GM21576 (cell line): ENCODE data around the gene ZSCAN21.
A peak's percentile ranks its signal among the peaks of the same experiment; 100 is the strongest.
"Not testable (repeated sequence)": the region's sequence is repeated elsewhere in the genome, so short reads cannot be mapped to it uniquely, and the experiment has no call there.

ENCODE experiments used
- ATAC-seq: cut with Tn5 transposase; IDR thresholded peaks from one replicate; pipeline ENCODE4 v1.9.1; 2021; ENCODE audit warnings: mild to moderate bottlenecking, moderate library complexity; ENCODE audit not compliant: unreplicated experiment

Gene ZSCAN21

DNA sequence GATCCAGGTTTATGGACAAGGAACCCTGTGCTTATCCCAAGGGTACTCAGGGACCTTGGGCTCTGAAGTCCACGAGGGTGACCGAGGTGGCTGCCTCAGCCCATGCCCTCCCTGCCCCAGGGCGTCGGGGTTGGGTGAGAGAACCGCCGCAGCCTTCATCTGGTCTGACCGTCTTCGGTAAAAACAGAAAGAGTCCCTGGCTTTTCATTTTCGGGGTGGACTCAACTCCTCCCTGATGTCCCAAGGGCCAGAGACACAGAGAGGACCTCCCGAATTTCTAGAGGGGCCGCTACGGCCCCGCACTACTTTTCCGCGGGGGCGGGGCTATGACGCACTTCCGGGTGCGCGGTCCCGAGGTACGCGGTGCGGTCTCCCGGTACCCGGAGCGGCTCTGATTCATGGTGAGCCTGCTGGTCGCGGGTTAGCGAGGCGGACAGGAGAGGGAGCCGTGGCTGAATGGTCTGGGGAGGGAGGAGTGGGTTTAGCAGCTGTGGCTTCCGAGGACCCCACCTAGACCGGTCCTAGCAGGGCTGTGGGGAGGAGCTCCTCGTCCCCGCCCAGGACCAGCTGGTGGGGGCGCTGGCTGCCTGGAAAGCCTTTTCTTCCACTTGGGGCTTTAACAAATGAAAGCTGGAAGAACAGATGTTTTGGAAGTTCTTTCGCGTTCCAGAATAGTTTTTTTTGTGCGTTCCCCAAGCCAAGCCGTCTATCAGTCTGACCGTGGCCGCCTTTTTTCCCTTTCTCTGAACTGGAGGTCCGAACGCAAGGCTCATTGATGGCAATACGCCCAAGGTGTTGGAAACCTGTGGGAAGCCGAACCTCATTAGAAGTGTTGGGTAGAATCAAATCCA, at the start of gene ZSCAN21:
TSS of gene ZSCAN21 (plus strand) at position 334 of the 851 bp plus-strand sequence. CDS start 7,233 bp downstream, outside the sequence.
- ATAC-seq, result peak; percentile 78

DNA sequence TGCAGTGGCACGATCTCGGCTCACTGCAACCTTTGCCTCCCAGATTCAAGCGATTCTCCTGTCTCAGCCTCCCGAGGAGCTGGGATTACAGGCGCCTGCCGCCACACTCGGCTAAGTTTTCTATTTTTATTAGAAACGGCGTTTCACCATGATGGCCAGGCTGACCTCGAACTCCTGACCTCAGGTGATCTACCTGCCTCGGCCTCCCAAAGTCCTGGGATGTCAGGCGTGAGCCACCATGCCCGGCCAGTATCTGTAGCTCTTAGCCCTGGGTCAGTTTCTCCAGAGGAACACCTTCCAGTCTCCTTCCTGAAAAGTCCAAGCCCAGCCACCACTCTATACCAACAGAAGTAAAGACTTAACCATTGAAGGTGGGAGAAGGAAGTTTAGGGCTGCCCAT, 49.3 kb upstream of the ZSCAN21 start:
- no peak for ATAC-seq

DNA sequence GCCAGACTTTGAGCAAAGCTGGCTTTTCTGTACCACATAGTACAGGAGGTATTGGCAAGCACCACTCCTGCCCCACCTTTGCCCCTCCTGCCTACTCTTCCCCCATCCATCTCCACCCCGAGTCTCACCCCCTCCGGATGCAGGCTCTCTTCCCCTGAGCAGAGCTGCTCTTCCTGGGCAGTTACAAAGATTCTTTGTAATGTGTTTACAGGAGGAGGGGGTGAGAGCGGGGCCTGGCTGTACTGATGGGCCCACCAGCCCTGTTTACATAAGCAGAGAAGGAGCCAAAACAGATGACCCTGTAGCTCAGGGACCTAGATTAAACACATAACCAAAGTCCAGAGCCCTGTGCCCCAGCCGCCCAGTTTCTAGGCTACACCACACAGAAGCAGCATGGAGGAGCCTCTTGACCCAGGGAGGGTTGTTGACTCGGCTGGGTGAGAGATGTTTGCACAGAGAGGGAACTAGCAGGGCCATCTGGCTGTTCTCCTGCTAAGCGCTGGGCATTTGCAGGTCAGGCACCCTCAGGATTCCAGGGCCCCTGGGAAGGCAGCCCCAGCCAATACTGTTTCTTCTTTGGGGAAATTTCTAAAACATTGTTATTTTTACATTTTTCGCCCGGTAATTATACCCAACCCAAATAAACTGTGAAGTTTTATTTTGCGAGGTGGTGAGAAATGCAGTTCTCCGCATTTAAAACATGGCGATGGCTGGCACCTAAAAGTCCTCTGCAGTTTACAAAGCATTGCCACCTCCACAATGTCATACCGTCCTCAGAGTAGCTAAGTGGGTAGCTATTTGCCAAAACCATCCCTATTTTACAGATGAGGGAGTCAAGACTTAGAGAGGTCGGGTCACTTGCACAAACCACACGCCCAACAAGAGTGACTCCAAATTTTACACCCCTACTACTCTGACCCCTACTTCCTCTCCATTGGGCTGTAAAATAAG, 45.6 kb upstream of the ZSCAN21 start:
- ATAC-seq, result no peak

DNA sequence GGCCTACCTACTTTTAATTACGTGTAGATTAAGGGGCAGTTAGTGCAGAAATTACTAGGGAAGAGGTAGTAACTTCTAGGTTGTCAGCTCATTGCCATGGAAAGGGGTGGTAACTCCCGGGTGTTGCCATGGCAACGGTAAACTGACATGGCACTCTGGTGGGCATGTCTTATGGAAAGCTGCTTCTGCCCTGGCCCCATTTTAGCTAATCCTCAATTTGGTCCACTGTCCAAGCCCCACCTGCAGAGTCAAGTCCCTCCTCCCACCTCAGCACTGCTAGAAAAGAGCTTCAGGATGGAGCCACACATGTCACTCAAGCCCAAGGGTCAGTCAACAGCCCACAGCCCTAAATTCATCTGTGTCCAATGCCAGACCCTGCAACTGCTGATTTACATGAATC, 41.7 kb upstream of the ZSCAN21 start:
- ATAC-seq, result no peak

DNA sequence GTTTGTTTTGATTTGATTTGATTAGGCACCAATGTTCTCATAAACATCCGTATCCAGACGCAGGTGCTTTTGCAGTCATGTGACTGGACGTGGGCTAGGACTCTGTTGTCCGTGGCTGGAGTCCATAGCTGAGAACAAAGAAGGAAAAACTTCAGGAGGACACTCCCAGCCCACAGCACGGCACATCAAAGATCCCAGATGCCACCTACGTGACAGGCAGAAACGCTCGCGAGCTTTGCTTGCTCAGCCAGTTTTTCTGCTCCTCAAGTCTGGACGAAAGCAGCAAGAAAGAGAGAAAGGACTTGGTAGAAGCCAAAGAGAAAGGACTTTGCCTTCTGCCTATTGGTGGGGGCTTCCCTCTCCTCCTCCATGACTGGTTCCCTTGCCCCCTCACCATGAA, 41.0 kb upstream of the ZSCAN21 start:
- ATAC-seq, result no peak

DNA sequence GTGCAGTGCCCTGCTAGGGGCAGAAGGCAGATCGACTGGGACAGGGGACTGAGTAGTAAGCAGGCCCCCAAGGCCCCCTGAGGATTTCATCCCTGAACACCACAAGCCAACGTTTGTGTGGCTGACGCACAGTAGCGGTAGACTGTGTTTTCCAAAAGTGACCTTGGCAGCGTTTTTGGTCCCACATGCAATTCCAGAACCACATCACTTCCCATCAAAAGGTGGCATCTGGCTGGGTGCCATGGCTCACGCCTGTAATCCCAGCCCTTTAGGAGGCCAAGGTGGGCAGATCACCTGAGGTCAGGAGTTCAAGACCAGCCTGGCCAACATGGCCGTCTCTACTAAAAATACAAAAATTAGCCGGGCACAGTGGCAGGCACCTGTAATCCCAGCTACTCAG, 39.6 kb upstream of the ZSCAN21 start:
- not testable (repeated sequence) for ATAC-seq

DNA sequence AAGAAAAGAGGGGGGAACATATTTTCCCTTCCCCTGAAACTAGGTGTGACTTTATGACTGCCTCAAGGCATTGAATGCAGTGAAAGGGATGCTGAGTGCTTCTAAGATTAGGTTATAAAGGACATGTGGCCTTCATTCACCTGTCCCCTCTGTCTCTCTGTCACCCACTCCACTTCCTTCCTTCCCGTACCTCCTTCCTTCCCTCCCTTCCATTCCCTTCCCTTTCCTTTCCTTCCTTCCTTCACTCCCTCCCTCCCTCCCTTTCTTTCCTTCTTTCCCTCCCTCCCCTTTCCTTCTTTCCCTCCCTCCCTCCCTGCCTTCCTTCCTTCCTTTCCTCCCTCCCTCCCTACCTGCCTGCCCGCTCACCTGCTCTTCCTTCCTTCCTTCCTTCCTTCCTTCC, 38.7 kb upstream of the ZSCAN21 start:
- no peak for ATAC-seq

DNA sequence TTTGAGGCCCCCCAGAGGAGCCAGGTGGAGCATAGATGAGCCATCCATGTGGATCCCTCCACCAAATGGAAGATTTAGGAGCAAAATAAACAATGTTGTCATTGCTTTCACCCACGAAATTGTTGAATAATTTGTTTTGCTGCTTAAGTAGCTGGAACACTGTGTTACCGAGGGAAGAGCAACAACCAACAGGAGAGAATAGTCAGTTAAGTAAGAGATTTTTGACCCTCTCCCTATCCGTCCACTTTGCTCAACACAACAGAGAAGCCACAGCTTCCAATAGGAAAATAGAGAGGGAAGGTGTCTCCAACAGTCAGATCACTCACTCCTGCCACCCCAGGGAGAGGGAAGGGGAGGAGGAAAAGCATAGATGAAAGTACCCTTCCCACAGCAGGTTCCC, 38.1 kb upstream of the ZSCAN21 start:
- ATAC-seq, result no peak

DNA sequence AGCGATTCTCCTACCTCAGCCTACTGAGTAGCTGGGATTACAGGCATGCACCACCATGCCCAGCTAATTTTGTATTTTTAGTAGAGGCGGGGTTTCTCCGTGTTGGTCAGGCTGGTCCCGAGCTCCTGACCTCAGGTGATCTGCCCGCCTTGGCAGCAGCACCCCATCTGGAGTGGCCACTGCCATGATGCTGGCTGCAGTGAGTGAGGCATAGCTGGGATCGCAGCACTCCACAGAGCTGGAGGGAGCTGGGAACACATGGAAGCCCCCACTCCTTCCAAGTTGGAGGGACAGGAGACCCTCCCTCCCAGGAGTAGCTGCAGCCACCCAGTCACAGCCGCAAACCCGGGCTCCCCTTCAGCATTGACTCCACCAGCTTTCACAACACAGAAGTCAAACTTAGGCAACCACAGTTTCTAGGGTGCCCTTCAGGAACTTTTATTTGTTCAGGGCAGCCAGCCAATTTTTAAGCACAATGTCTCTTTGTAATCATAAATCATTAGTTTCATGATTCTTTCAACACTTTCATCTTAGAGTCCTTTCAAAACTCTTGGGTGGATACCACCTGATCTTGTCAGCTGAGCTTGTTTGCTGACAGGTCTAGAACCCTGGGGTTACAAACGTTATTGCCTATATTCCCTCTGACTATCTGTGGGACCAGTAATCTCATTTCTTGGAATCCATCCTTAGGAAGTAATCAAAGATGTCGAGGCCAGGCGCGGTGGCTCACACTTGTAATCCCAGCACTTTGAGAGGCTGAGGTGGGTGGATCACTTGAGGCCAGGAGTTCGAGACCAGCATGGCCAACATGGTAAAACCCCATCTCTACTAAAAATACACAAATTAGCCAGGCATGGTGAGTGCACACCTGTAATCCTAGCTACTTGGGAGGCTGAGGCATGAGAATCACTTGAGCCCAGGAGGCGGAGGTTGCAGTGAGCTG, 36.9 kb upstream of the ZSCAN21 start:
- not testable (repeated sequence) for ATAC-seq

DNA sequence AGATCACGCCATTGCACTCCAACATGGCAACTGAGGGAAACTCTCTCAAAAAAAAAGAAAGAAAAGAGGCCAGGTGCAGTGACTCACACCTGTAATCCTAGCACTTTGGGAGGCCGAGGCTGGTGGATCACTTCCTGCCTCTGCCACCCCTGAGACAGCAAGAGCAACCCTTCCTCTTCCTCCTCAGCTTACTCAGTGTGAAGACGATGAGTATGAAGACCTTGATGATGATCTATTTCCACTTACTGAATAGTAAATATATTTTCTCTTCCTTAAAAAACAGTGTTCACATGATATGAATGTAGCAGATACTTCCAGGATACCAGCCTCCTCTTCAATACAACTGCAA, 36.3 kb upstream of the ZSCAN21 start:
- no peak for ATAC-seq

DNA sequence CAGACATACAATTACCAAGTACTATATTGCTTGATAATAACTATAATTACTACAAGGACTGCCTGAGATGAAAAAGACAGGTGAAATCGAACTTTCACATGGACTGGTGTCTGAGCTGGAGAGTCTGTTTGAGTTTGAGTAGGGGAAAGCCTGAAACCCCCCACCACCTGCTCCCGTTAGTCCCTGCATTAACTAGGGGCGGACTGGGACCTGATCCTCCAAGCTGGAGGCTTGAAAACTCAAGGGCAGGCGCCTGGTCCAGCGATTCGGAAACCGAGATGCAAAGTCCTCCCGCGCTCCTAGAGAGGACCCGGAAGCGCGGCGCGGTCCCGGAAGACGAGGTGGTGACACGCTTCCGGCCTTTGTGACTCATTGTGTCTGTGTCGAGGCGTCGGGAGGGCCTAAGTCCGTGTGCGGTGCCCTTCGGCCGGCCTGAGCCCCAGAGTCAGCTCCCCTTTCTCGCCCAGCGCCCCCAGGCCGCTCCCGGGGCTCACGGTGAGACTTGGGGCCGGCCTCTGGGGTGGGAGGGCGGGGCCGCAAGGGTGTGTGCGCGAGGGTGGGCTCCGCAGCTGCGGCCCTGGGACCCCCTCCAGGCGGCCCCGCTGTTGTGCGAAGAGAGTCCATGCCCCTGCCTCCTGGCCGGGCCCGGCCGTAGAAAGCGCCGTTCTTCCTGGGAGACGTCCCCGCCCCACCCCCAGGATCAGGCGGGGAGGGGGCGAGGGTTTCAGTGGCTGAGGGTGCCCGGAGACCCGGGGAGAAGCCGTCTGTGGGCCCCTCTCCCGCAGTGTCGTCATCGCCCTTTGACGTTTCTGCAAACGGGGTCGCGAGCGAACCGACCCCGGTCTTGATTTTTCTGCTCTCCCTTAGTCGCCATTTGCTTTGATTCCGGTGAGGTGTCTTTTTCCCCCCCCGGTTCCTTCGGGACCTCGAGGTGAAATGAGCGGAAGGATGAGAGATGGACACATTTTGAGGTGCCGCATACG, 34.1 kb upstream of the ZSCAN21 start, which contains the start of gene ZKSCAN1:
TSS of gene ZKSCAN1 (plus strand) at position 365 of the 983 bp plus-strand sequence. CDS start 7,911 bp downstream, outside the sequence.
- peak; percentile 96 for ATAC-seq

DNA sequence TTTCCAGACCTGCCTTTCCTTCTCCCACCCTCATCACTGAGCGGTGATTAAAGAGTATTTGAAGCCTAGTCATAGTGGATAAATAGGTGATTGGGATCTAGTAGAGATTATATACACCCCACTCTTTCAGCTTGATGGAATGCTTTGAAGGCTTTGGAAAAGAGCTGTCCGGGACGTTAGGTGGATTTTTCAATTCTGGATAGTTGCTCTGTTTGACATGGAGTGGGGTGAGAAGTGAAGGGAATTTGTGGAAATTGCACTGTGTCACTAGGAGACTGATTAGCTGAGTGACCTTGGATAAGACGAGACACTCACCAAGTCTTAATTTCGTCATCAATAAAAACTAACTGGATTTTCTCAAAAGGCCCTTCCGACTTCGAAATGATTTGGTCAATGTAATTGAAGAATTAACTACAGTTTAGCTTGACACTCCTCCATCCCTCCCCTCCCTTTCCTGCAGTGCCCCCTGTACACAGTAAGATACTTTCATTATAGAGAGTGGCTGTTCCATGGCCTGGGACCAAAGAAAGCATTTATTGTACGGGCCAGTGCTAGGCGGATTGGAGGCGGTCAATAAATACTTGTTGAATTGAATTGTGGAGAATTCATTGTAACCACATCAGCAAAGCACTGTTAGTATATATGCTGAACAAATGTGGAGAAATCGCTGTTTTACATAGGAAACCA, 33.2 kb upstream of the ZSCAN21 start:
- no peak for ATAC-seq

DNA sequence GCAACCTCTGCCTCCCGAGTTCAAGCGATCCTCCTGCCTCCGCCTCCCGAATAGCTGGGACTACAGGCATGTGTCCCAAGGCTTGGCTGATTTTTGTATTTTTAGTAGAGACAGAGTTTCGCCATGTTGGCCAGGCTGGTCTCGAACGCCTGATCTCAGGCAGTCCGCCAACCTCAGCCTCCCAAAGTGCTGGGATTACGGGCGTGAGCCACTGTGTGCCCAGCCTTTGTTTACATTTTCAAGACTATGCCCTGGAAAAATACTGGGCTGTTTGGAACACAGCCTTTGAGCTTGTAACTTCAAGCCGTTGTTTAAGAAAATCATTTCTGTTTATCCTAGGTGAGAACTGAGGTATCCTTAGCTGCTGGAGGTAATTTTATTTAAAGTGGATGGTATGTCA, 32.3 kb upstream of the ZSCAN21 start:
- ATAC-seq, result no peak

DNA sequence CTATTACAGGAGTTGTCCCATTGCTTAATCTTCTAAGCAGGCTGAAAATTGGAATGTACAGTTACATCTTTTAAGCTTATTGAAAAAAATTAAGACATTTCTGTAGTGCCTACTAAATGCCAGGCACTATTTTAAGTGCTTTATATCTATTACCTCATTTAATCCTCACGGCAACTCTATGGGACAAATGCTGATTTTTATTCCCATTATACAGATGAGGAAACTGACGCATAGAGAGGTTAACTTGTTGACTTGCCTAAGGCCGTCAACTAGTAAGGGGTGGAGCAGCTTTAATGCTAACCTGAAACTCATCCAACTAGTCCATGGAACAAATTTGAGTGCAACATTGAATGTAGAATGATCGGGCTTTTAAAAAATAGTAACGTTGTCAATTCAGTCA, 31.7 kb upstream of the ZSCAN21 start:
- no peak for ATAC-seq

DNA sequence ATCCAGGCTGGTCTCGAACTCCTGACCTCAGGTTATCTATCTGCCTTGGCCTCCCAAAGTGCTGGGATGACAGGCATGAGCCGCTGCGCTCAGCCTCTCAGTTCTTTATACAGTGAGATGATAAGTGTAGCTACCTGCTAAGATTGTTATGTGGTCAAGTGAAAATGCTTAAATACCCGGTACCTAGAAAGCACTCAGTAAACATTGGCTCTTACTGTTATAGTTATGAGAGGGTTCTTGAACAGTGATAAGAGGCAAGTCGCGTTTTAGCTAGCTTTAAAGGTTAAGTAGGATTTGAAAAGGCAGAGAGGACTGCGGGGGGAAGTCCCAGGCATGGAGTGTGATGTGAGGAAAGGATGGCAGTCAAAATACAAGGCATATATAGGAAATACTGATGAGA, 29.7 kb upstream of the ZSCAN21 start:
- no peak for ATAC-seq

DNA sequence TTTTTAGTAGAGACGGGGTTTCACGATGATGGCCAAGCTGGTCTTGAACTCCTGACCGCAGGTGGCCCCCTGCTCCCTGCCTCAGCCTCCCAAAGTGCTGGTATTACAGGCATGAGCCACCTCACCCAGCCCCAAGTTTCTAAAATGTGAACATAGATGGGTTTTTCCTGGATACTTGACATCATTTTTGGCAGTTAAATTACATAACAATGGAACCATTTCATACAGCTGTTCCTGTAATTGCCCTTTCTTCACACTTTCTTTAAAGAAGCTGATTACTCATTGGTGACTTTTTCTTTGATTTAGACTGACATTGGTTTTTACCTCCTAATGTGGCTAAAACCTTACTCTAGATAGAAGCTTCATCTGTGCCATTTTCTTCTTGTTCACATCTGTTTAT, 28.3 kb upstream of the ZSCAN21 start:
- no peak for ATAC-seq

DNA sequence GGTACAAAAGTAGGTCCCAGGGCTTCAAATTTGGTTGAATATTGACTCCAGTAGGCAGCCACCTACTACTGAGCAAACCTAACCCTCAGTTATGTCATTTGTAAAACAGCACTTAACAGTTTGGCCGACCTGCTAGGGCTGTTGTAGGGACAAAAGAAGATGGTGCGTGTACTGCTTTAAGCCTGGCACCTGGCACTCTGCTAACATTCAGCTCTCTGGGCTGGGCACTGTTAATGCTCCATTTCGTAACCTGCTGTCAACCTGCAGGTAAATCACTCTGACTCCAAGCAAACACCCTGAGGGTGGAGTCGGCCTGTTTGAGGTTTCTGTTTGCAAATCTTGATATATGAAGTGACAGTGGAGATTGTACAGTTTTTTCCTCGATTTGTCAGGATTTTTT, 27.0 kb upstream of the ZSCAN21 start:
- ATAC-seq, result no peak

DNA sequence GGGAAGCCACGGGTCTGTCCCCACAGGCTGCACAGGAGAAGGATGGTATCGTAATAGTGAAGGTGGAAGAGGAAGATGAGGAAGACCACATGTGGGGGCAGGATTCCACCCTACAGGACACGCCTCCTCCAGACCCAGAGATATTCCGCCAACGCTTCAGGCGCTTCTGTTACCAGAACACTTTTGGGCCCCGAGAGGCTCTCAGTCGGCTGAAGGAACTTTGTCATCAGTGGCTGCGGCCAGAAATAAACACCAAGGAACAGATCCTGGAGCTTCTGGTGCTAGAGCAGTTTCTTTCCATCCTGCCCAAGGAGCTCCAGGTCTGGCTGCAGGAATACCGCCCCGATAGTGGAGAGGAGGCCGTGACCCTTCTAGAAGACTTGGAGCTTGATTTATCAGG, 26.0 kb upstream of the ZSCAN21 start:
- no peak for ATAC-seq
